PC-9 (cell line): Measurements from ENCODE around the gene CFAP65. TPM values are rescaled to one million over a fixed set of nuclear protein-coding genes. Genes with fewer than 3 reads are reported as not detected.
A peak's percentile ranks its signal among the peaks of the same experiment; 100 is the strongest.

Experiments used
- BruUV-seq: library from RNA; stranded (reverse); fragments of 400-500 nt; replicated peaks from 2 replicates; lab custom pipeline; 2021; lab: Mats Ljungman, UMichigan
- CTCF ChIA-PET: fragments of 300-600 bp; sonication (Branson Sonifier 250); formaldehyde crosslinking; loops from one replicate; lab custom pipeline; 2022; ENCODE audit warnings: antibody characterized with exemption; lab: Charles Lee
- POLR2A ChIA-PET: fragments of 300-600 bp; sonication (Branson Sonifier 250); formaldehyde crosslinking; loops from one replicate; lab custom pipeline; 2022; ENCODE audit warnings: antibody characterized with exemption; ENCODE audit not compliant: unreplicated experiment; lab: Charles Lee
- DNase-seq, 2 experiments: peaks; one replicate each; pipeline versions ENCODE4 v3.0.0 to v3.0.0-alpha.2; 2015 to 2022; ENCODE audit warnings: mixed read lengths in 1 of 2
- H2AFZ ChIP-seq: fragments of 200-600 bp; sonication (generic); 2 replicates; pipeline ENCODE4 v1.8.1; 2017; ENCODE audit warnings: antibody characterized with exemption
- H3F3A ChIP-seq: fragments of 200-600 bp; sonication (generic); 2 replicates; pipeline ENCODE4 v1.8.1; 2017; ENCODE audit warnings: antibody characterized with exemption, mild to moderate bottlenecking, low read depth; ENCODE audit not compliant: insufficient read depth
- H3K27ac ChIP-seq: fragments of 200-600 bp; sonication (generic); 2 replicates; pipeline ENCODE4 v1.6.1; 2016; ENCODE audit warnings: mixed run types
- H3K27me3 ChIP-seq: fragments of 200-600 bp; sonication (generic); 2 replicates; pipeline ENCODE4 v1.6.1; 2016; ENCODE audit warnings: low read depth, mixed run types; ENCODE audit not compliant: insufficient read depth
- H3K36me3 ChIP-seq: fragments of 200-600 bp; sonication (generic); 2 replicates; pipeline ENCODE4 v1.6.1; 2016; ENCODE audit warnings: low read depth, mixed run types
- H3K4me1 ChIP-seq: fragments of 200-600 bp; sonication (generic); replicated peaks from 2 replicates; pipeline ENCODE4 v1.6.1; 2016; ENCODE audit warnings: mixed run types; ENCODE audit not compliant: insufficient read depth
- H3K4me2 ChIP-seq: fragments of 200-600 bp; sonication (generic); 2 replicates; pipeline ENCODE4 v1.6.1; 2017; ENCODE audit warnings: mixed run types
- H3K4me3 ChIP-seq: fragments of 200-600 bp; sonication (generic); 2 replicates; pipeline ENCODE4 v1.6.1; 2016; ENCODE audit warnings: mixed run types
- H3K79me2 ChIP-seq: fragments of 200-600 bp; sonication (generic); 2 replicates; pipeline ENCODE4 v1.6.1; 2017; ENCODE audit warnings: low read depth, mixed run types
- H3K9me2 ChIP-seq: fragments of 200-600 bp; sonication (generic); 2 replicates; pipeline ENCODE4 v1.8.1; 2017; ENCODE audit warnings: mild to moderate bottlenecking; ENCODE audit not compliant: insufficient read depth
- H3K9me3 ChIP-seq: fragments of 200-600 bp; sonication (generic); 2 replicates; pipeline ENCODE4 v1.8.1; 2016; ENCODE audit warnings: low read depth; ENCODE audit not compliant: insufficient read depth
- H4K20me1 ChIP-seq: fragments of 200-600 bp; sonication (generic); 2 replicates; pipeline ENCODE4 v1.8.1; 2017; ENCODE audit not compliant: insufficient read depth
- CTCF ChIP-seq: fragments of 200-600 bp; sonication (generic); conservative IDR thresholded peaks from 2 replicates; pipeline ENCODE4 v1.6.1; 2017; ENCODE audit warnings: mixed run types, antibody characterized with exemption, mild to moderate bottlenecking, moderate library complexity
- EZH2 ChIP-seq: fragments of 200-600 bp; sonication (generic); IDR thresholded peaks from 2 replicates; pipeline ENCODE4 v1.8.0; 2017; ENCODE audit warnings: antibody characterized with exemption, low read depth
- intact Hi-C: fragments of 100-400 bp; cut with micrococcal nuclease; formaldehyde crosslinking; loops from one replicate; pipeline ENCODE4 v1.10.0; 2022; ENCODE audit not compliant: unreplicated experiment
- total RNA-seq: library from RNA; stranded (reverse); gene quantifications from 2 replicates; pipeline ENCODE4 v1.2.3, GENCODE V29; 2021

Gene CFAP65
- total RNA-seq, 1 experiment from 2014 or later, result not detected

- Histone ChIP-seq H4K20me1 (no peaks in the 10 kb centered on the region), H3F3A (0 out of 2 replicates have a peak, but pooled peaks cover under 1% of the 10 kb centered on the region), H3K9me2 (no peaks in the 10 kb centered on the region), H3K4me2 (peak overlapping the region; percentile 78), H3K27ac (no peak overlapping the region), H3K36me3 (no peaks in the 10 kb centered on the region), H2AFZ (no peak overlapping the region), H3K4me3 (no peak overlapping the region), H3K79me2 (no peaks in the 10 kb centered on the region), H3K4me1 (peaks cover 9% of the 10 kb centered on the region; the same call in 1 of the 2 replicates), H3K9me3 (no peaks in the 10 kb centered on the region), H3K27me3 (peaks cover 42% of the 10 kb centered on the region; the same call in 1 of the 2 replicates)
- ChIA-PET CTCF (interaction anchor here (0.6 to 1.2 kb wide), 3 partner anchors 15 to 197 kb away, joined by 3 to 7 read pairs (median 4); no protein-coding TSS in a partner anchor), POLR2A (interaction anchor here (0.7 kb wide), 1 partner anchor 368 kb away, joined by 7 read pairs; no protein-coding TSS in a partner anchor)
- intact Hi-C loops, result loop anchor here (5.0 kb wide), 1 partner anchor 62 kb away; no protein-coding TSS in a partner anchor
- DNase-seq, result no peak
- BruUV-seq, result no TSS peak
- no peak for TF ChIP-seq EZH2
- no peak for TF ChIP-seq CTCF
These were observed 45.8 kb downstream of the CFAP65 start for GRCh38 chr2:218995561-218995960.

GRCh38 chr2:218993345-218994315 is 47.7 kb downstream of the CFAP65 start, which contains the start of gene CRYBA2:
Gene CRYBA2, minus strand, starts transcription at chr2:218993422. Its CDS starts 246 bp downstream, at chr2:218993176.
- POLR2A ChIA-PET, result no interaction called here
- H3K79me2 ChIP-seq, result no peaks in the 10 kb centered on the region
- H3K27me3 ChIP-seq, result peaks cover 55% of the 10 kb centered on the region

More at GRCh38 chr2:218993345-218994315, 47.7 kb downstream of the CFAP65 start, which contains the start of gene CRYBA2:
- no peak within 1 kb of the TSS for H2AFZ ChIP-seq
- no peaks in the 10 kb centered on the region for H4K20me1 ChIP-seq
- no peaks in the 10 kb centered on the region for H3K9me3 ChIP-seq
- BruUV-seq, result no TSS peak
- peak within 1 kb of the TSS; percentile 24; the same call in 1 of the 2 replicates for H3K4me3 ChIP-seq
- no peak within 1 kb of the TSS for H3K27ac ChIP-seq
- peaks cover 9% of the 10 kb centered on the region; the same call in 1 of the 2 replicates for H3K4me1 ChIP-seq
- H3K36me3 ChIP-seq, result no peaks in the 10 kb centered on the region
- peak in 1 of 2 experiments; percentile 17 for DNase-seq
- H3F3A ChIP-seq, result no peaks in the 10 kb centered on the region
- intact Hi-C loops, result no loop called here
- CTCF ChIA-PET, result interaction anchor here (0.5 to 0.6 kb wide), 2 partner anchors 13 to 324 kb away, joined by 3 to 5 read pairs; no protein-coding TSS in a partner anchor
- TF ChIP-seq EZH2 (no peak), CTCF (peak; percentile 31; the same call in 1 of the 2 replicates)
- peak within 1 kb of the TSS; percentile 70 for H3K4me2 ChIP-seq
- H3K9me2 ChIP-seq, result no peaks in the 10 kb centered on the region
